AG04449 (cell line): ENCODE data around the gene NAALADL2.
A peak's percentile ranks its signal among the peaks of the same experiment; 100 is the strongest.
"Not testable (repeated sequence)": the region's sequence is repeated elsewhere in the genome, so short reads cannot be mapped to it uniquely, and the experiment has no call there.

Source experiments
- CTCF ChIA-PET: fragments of 350-600 bp; formaldehyde crosslinking; extraction: SDS; loops from one replicate; lab custom pipeline; 2021; ENCODE audit warnings: antibody characterized with exemption; lab: Yijun Ruan, JAX
- POLR2A ChIA-PET: fragments of 400-600, 350-600 bp; formaldehyde crosslinking; extraction: SDS; loops from one replicate; lab custom pipeline; 2020; ENCODE audit warnings: antibody characterized with exemption, inconsistent platforms; lab: Yijun Ruan, JAX
- DNase-seq: peaks from one replicate; pipeline ENCODE4 v3.0.0-alpha.2; 2010; ENCODE audit warnings: low read depth, low spot score
- H3K4me3 ChIP-seq: 2 replicates; pipeline ENCODE4 v1.5.1; 2011; ENCODE audit warnings: low read depth, mild to moderate bottlenecking, control low read depth, low read length
- CTCF ChIP-seq: IDR thresholded peaks from one replicate; pipeline ENCODE4 v1.5.1; 2011; ENCODE audit warnings: mild to moderate bottlenecking, moderate library complexity, low read length, control low read depth, inconsistent platforms; ENCODE audit not compliant: insufficient read depth; ENCODE audit errors: missing control alignments

Gene NAALADL2

GRCh38 chr3:175778994-175779393 lies 919.9 kb downstream of the NAALADL2 start:
- TF ChIP-seq CTCF, result no peak
- CTCF ChIA-PET, result interaction anchor here (1.8 kb wide), 1 partner anchor 8 kb away, joined by 3 read pairs; no protein-coding TSS in a partner anchor
- POLR2A ChIA-PET, result no interaction called here
- no peak overlapping the region for H3K4me3 ChIP-seq
- DNase-seq, result no peak

GRCh38 chr3:175787109-175787508 lies 928.0 kb downstream of the NAALADL2 start:
- DNase-seq, POLR2A ChIA-PET, H3K4me3 ChIP-seq: not testable (repeated sequence)
- CTCF ChIA-PET, result interaction anchor here (1.2 kb wide), 1 partner anchor 9 kb away, joined by 3 read pairs; no protein-coding TSS in a partner anchor

DNA sequence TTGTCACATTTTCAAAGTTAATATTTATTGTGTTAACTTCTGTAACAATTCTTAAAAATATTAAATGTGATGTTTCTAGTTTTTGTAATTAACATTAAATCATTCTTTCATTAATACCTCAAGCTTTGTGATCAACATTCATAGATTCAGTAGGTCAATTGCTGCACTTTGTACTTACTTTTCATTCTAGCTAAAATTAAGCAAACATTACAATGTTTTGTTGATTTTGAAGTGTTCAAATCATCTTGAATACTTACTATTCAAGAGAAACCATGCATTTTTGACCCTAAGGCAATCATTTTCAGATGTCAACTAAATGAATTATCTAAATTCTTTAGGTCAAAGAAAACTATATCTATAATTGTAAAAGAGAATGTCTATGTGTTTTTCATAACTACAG lies 933.1 kb downstream of the NAALADL2 start:
- DNase-seq, result no peak
- H3K4me3 ChIP-seq, result no peak overlapping the region
- POLR2A ChIA-PET, result no interaction called here
- CTCF ChIA-PET, result no interaction called here
- no peak for TF ChIP-seq CTCF

- CTCF ChIA-PET, result no interaction called here
- POLR2A ChIA-PET, result no interaction called here
- no peak overlapping the region for H3K4me3 ChIP-seq
- DNase-seq, result no peak
- no peak for TF ChIP-seq CTCF
Observed at GRCh38 chr3:175798326-175798725, 939.2 kb downstream of the NAALADL2 start.

GRCh38 chr3:175805825-175806224 lies 946.7 kb downstream of the NAALADL2 start:
- H3K4me3 ChIP-seq, result no peak overlapping the region
- ChIA-PET CTCF (no interaction called here), POLR2A (no interaction called here)
- DNase-seq, result peak; percentile 0
- no peak for TF ChIP-seq CTCF

DNA sequence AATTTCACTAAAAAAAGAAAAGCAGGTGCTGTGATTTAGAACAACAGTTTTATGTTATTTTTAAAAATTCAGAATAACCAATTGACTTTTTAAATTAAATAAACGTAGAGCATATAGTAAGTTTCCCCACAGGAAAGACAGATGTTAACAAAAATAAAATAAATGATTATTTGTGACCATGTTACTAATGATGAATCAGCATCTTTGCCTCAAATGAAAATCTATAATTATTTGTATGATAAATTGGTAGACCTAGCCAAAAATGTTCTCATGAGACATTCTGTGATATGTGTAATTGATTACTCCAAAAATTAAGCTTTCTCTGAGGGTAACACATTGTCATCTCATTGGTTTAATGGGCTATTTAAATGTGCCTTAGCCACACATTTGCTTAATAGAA lies 948.0 kb downstream of the NAALADL2 start:
- H3K4me3 ChIP-seq, result no peak overlapping the region
- DNase-seq, result no peak
- POLR2A ChIA-PET, result no interaction called here
- CTCF ChIA-PET, result no interaction called here
- TF ChIP-seq CTCF, result no peak

DNA sequence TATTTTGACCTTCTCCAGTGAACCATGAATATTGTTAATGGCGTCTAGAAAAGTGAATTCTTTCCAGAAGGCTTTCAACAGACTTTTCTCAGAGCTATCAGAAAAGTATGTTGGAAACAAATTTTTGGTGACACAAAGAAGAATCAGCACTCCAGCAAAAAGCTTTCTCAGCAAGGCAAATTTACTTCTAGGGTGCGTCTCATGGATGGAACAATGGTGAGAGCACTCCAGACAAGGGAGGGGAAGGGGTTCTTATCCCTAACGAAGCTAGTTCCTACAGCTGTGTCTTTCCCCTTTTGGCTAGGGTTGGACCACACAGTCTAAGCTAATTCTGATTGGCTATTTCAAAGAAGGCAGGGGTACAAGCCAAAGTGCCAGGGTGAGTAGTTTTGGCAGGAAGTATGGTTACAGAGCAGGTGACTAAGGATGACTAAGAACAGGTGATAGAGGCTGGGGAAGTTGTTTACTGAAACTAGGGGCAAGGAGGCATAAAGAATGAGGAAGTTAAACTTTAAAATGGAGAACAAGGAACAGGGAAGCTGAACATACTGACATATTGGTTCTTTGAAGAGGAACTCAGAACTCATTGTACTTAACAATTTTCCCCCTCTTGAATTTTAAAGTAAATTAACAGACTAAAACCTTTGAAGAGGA lies 959.8 kb downstream of the NAALADL2 start:
- ChIA-PET POLR2A (no interaction called here), CTCF (no interaction called here)
- no peak overlapping the region for H3K4me3 ChIP-seq
- no peak for DNase-seq
- TF ChIP-seq CTCF, result no peak

GRCh38 chr3:175822766-175823491 lies 963.8 kb downstream of the NAALADL2 start:
- CTCF ChIA-PET, POLR2A ChIA-PET, H3K4me3 ChIP-seq, DNase-seq: not testable (repeated sequence)

GRCh38 chr3:175825016-175825580 lies 966.0 kb downstream of the NAALADL2 start:
- CTCF ChIA-PET, H3K4me3 ChIP-seq, POLR2A ChIA-PET, DNase-seq: not testable (repeated sequence)
